ENCODE results near the gene PCSK4.
A peak's percentile ranks its signal among the peaks of the same experiment; 100 is the strongest.
"Not testable (repeated sequence)": the region's sequence is repeated elsewhere in the genome, so short reads cannot be mapped to it uniquely, and the experiment has no call there.

The PCSK4 gene

GRCh38 chr19:1522061-1522460 lies 31.9 kb upstream of the PCSK4 start:
- no peak for DNase-seq (ENCODE audit: low spot score)

- no peak for DNase-seq (ENCODE audit: low spot score)
Observed at GRCh38 chr19:1521636-1522035, 31.5 kb upstream of the PCSK4 start.

GRCh38 chr19:1520203-1520780 lies 30.1 kb upstream of the PCSK4 start:
- DNase-seq (ENCODE audit: low spot score): no peak

GRCh38 chr19:1519802-1520201 lies 29.7 kb upstream of the PCSK4 start:
- DNase-seq (ENCODE audit: low spot score): not testable (repeated sequence)

- no peak for DNase-seq (ENCODE audit: low spot score)
Observed at GRCh38 chr19:1518471-1518870, 28.3 kb upstream of the PCSK4 start.

- DNase-seq (ENCODE audit: low spot score): no peak
Observed at GRCh38 chr19:1516395-1516753, 26.2 kb upstream of the PCSK4 start.

- no peak for DNase-seq (ENCODE audit: low spot score)
Observed at GRCh38 chr19:1514986-1515721, 25.0 kb upstream of the PCSK4 start.

GRCh38 chr19:1514295-1514661 lies 24.1 kb upstream of the PCSK4 start:
- no peak for DNase-seq (ENCODE audit: low spot score)

- no peak for DNase-seq (ENCODE audit: low spot score)
Observed at GRCh38 chr19:1513499-1514294, 23.5 kb upstream of the PCSK4 start.

GRCh38 chr19:1512671-1513498 lies 22.7 kb upstream of the PCSK4 start, which contains the start of gene ADAMTSL5:
Gene ADAMTSL5, minus strand, starts transcription at chr19:1513019. Its CDS starts 2,076 bp downstream, at chr19:1510943.
- DNase-seq (ENCODE audit: low spot score): no peak

- DNase-seq (ENCODE audit: low spot score): no peak
Observed at GRCh38 chr19:1511318-1512317, 21.5 kb upstream of the PCSK4 start.

GRCh38 chr19:1510807-1511206 lies 20.7 kb upstream of the PCSK4 start:
- no peak for DNase-seq (ENCODE audit: low spot score)

- DNase-seq (ENCODE audit: low spot score): no peak
Observed at GRCh38 chr19:1510442-1510806, 20.3 kb upstream of the PCSK4 start.

GRCh38 chr19:1509602-1510441 lies 19.7 kb upstream of the PCSK4 start:
- DNase-seq (ENCODE audit: low spot score): no peak

GRCh38 chr19:1508507-1508856 lies 18.3 kb upstream of the PCSK4 start:
- no peak for DNase-seq (ENCODE audit: low spot score)

- peak; percentile 88 for DNase-seq (ENCODE audit: low spot score)
Observed at GRCh38 chr19:1507763-1508506, 17.8 kb upstream of the PCSK4 start.

GRCh38 chr19:1507192-1507660 lies 17.1 kb upstream of the PCSK4 start:
- no peak for DNase-seq (ENCODE audit: low spot score)

GRCh38 chr19:1505991-1506881 lies 16.1 kb upstream of the PCSK4 start:
- DNase-seq (ENCODE audit: low spot score): no peak
